ENCODE data around the gene RECQL5. TPM values are rescaled to one million over a fixed set of nuclear protein-coding genes. Genes with fewer than 3 reads are reported as not detected.

RECQL5 gene
- total RNA-seq, 4 donors from 2014 or later: 6.3 to 14.7 (median 11.9) TPM

GRCh38 chr17:75643643-75644017 lies 23.3 kb downstream of the RECQL5 start:
- Histone ChIP-seq H3K36me3 (peaks cover 0 to 78% (median 28%) of the 10 kb centered on the region in 4 donors), H3K4me1 (peaks cover 0 to 21% (median 0%) of the 10 kb centered on the region in 4 donors), H3K9me3 (no peaks in the 10 kb centered on the region), H3K4me3 (no peak overlapping the region), H3K27ac (replicated peaks in 1 of 4) (no peak overlapping the region), H3K27me3 (no peaks in the 10 kb centered on the region)
- intact Hi-C loops (cut with DNase I): no loop called here
- WGBS: 93% methylated on average over 6 of the region's 7 CpGs
- no peak for TF ChIP-seq POLR2AphosphoS5 (IDR thresholded peaks at IDR 0.05)
- no peak for TF ChIP-seq CTCF (IDR thresholded peaks at IDR 0.05)
- no peak for TF ChIP-seq POLR2A (IDR thresholded peaks at IDR 0.05; ENCODE audit: low read depth)
- TF ChIP-seq EP300 (IDR thresholded peaks at IDR 0.05): no peak
- DNase-seq (ENCODE audit: extremely low spot score): no peak

- Histone ChIP-seq H3K9me3 (no peaks in the 10 kb centered on the region), H3K27ac (replicated peaks in 1 of 4) (no peak overlapping the region)
- 90% methylated on average over 11 of the region's 17 CpGs for WGBS
Measured at GRCh38 chr17:75642784-75643642, 23.9 kb downstream of the RECQL5 start.

GRCh38 chr17:75642182-75642783 lies 24.7 kb downstream of the RECQL5 start:
- Histone ChIP-seq H3K9me3 (no peaks in the 10 kb centered on the region), H3K27me3 (no peaks in the 10 kb centered on the region), H3K4me1 (peaks cover 0 to 26% (median 2%) of the 10 kb centered on the region in 4 donors), H3K27ac (replicated peaks in 1 of 4) (no peak overlapping the region), H3K36me3 (peaks cover 0 to 73% (median 24%) of the 10 kb centered on the region in 4 donors), H3K4me3 (no peak overlapping the region)
- intact Hi-C loops (cut with DNase I): no loop called here
- WGBS: 95% methylated on average over 6 of the region's 7 CpGs
- no peak for DNase-seq (ENCODE audit: extremely low spot score)
- no peak for TF ChIP-seq EP300 (IDR thresholded peaks at IDR 0.05)
- no peak for TF ChIP-seq POLR2AphosphoS5 (IDR thresholded peaks at IDR 0.05)
- no peak for TF ChIP-seq CTCF (IDR thresholded peaks at IDR 0.05)
- TF ChIP-seq POLR2A (IDR thresholded peaks at IDR 0.05; ENCODE audit: low read depth): no peak

More at GRCh38 chr17:75642784-75643642, 23.9 kb downstream of the RECQL5 start:
- no peaks in the 10 kb centered on the region for H3K27me3 ChIP-seq
- H3K4me1 ChIP-seq: peaks cover 0 to 21% (median 0%) of the 10 kb centered on the region in 4 donors
- intact Hi-C loops (cut with DNase I): no loop called here
- no peak overlapping the region for H3K4me3 ChIP-seq
- TF ChIP-seq POLR2AphosphoS5 (IDR thresholded peaks at IDR 0.05) (no peak), CTCF (IDR thresholded peaks at IDR 0.05) (no peak), EP300 (IDR thresholded peaks at IDR 0.05) (no peak), POLR2A (IDR thresholded peaks at IDR 0.05; ENCODE audit: low read depth) (no peak)
- DNase-seq (ENCODE audit: extremely low spot score): no peak
- peaks cover 0 to 74% (median 27%) of the 10 kb centered on the region in 4 donors for H3K36me3 ChIP-seq

GRCh38 chr17:75641343-75641742 lies 25.6 kb downstream of the RECQL5 start:
- H3K9me3 ChIP-seq: no peaks in the 10 kb centered on the region
- H3K36me3 ChIP-seq: peaks cover 0 to 65% (median 20%) of the 10 kb centered on the region in 4 donors
- no peak for TF ChIP-seq CTCF (IDR thresholded peaks at IDR 0.05)
- TF ChIP-seq POLR2A (IDR thresholded peaks at IDR 0.05; ENCODE audit: low read depth): no peak
- TF ChIP-seq EP300 (IDR thresholded peaks at IDR 0.05): no peak
- TF ChIP-seq POLR2AphosphoS5 (IDR thresholded peaks at IDR 0.05): no peak
- no peak for DNase-seq (ENCODE audit: extremely low spot score)
- H3K27ac ChIP-seq (replicated peaks in 1 of 4): no peak overlapping the region
- intact Hi-C loops (cut with DNase I): no loop called here
- H3K27me3 ChIP-seq: no peaks in the 10 kb centered on the region
- 100% methylated on average over 3 of the region's 9 CpGs for WGBS
- H3K4me3 ChIP-seq: no peak overlapping the region
- peaks cover 0 to 26% (median 3%) of the 10 kb centered on the region in 4 donors for H3K4me1 ChIP-seq

Data from esophagus muscularis mucosa (tissue), 4 donors.